Activated CD4-positive, alpha-beta T cell treated with anti-CD3 and anti-CD28 coated beads, Interleukin-2, amount 50 U/mL, for 4 hours (primary cell): ENCODE data around the gene RASL11A.
"Not testable (repeated sequence)": the region's sequence is repeated elsewhere in the genome, so short reads cannot be mapped to it uniquely, and the experiment has no call there.

Experiments used
- DNase-seq, 2 experiments: peaks; one replicate each; pipeline ENCODE4 v3.0.0-alpha.2; 2020

RASL11A gene

GRCh38 chr13:27270594-27271520, at the start of gene RASL11A:
Gene RASL11A (plus strand): TSS chr13:27270830. CDS start chr13:27270945, 115 bp downstream.
- DNase-seq = peak; percentile 56 to 57

GRCh38 chr13:27222100-27222499, 48.5 kb upstream of the RASL11A start:
- not testable (repeated sequence) for DNase-seq

GRCh38 chr13:27226991-27227390, 43.6 kb upstream of the RASL11A start:
- DNase-seq = no peak

- DNase-seq = no peak
Observed at GRCh38 chr13:27228131-27228530, 42.5 kb upstream of the RASL11A start.

DNA sequence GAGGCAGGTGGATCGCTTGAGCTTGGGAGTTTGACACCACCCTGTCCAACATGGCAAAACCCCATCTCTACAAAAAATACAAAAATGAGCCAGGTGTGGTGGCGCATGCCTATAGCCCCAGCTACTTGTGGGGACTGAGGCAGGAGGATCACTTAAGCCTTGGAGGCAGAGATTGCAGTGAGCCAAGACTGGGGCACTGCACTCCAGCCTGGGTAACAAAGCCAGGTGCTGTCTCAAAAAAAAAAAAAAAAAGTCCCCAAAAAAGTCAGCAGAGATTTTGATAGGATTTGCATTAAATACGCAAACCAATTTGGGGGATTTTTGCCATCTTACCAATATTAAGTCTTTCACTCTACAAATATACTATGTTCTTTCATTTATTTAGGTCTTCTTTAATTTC, 41.0 kb upstream of the RASL11A start:
- DNase-seq = no peak

- no peak for DNase-seq
Observed at GRCh38 chr13:27233964-27234363, 36.7 kb upstream of the RASL11A start.

DNA sequence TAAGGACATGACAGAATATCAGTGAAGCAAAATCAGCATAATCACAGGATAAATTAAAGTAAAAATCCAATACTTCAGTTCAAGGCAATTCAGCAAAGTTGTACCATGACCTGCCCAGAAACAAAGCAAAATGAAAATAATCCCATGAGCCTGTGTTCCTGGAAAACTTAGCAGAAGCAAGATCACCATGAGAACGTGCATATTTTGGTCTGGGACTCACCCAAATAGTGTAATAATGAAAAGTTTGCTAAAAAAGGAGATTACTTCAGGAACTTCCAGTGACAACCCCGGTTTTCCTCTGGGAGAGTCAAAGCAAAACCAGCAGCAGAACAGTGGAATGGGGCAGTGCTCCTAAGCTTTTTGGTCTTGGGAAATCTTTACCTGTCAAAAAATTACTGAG, 34.2 kb upstream of the RASL11A start:
- no peak for DNase-seq

DNA sequence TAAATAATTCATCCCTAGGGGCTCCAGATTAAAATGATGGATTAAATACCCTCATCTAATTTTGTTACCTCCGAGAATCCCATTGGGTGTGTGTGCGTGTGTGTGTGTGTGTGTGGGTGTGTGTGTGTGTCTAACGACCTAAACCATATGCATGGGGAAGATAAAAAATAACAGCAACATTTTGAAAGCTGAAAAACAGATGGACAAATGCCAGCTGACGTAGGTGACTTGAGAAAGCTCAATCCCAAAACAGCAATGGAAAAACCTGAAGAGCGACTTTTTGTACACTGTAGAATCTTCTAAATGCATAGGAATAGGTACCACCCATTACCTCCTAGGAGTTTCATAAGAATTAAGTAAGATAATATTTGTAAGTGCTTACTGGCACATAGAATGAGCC, 27.9 kb upstream of the RASL11A start:
- no peak for DNase-seq

GRCh38 chr13:27245610-27246009, 25.0 kb upstream of the RASL11A start:
- DNase-seq = no peak

DNA sequence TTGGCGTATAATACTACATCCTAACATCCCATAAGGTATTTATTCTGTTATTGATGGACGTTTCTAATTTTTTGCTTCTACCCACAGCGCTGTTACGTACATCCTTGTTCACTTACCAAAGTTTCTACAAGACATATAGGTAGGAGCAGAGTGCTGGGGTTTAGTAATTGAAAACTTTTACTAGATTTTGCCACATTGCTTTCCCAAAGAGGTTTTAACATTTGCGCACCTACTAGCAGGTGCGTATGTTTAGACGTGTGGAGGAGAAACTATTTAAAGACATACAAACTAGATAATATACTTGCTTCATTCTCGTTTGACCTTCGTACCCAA, 19.8 kb upstream of the RASL11A start:
- no peak for DNase-seq

DNA sequence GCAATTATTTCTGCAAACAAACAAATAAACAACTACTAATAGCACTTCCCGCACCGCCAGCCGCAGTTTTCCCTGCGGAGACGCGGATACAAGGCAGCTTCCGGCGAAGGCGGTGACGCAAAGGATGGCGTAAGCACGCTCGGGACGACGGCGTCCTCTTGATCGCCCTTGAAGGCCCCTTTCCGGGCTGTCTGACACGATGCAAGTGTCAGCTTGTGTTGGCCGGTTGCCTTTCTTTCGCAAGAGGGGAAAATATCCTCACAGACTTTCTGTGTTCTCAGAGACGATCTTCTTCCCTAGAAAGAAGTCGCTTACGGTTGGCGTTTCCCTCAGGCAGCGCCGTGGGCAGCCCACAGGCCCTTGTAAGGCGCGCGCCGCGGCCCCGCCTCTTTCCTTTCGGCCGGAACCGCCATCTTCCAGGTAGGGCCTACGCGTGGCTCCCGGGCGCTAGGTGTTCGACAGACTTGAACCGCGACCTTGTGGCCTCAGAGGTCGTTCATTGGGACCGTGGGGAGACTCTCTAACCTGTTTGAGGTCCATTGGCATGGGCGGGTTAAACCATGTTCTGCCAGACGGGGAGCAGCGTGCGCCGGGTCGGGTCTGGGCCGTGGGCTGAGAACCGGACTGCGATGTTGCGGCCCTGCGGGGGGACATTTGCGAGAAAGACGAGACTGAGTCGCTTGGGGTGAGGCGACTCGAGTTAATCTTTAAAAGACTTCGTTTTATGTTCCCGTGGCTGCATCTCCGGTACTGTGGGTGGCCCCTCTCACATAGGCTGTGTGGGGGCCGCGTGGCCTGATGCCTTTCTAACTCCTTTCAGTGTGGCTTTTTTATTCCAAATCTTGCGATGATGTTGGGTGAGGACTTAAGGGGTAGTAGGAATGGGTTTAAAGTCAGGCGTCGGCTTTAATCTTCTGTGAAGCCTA, 19.2 kb upstream of the RASL11A start, which contains the start of gene RPL21:
Gene RPL21 (plus strand): TSS at position 393 of the 926 bp plus-strand sequence. CDS start 2,219 bp downstream, outside the sequence.
- DNase-seq = peak; percentile 87 to 90

DNA sequence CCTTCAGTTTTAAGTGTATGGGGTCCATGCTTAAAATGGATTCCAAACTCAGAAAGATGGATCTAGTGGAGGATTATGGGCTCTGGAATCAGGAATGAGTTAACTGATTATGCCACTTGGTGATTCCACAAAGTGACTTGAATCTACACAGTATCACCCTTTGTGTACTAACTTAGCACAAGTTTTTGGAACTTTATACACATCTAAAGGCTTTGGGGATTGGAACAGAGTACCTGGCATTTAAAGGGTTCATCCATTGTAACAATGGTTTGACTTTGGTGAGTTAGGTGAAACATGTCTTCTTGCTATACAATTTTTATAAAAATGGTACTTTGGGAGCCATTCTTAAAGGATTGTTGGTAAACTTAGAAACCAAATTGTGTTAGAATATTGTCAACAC, 18.2 kb upstream of the RASL11A start:
- no peak for DNase-seq

DNA sequence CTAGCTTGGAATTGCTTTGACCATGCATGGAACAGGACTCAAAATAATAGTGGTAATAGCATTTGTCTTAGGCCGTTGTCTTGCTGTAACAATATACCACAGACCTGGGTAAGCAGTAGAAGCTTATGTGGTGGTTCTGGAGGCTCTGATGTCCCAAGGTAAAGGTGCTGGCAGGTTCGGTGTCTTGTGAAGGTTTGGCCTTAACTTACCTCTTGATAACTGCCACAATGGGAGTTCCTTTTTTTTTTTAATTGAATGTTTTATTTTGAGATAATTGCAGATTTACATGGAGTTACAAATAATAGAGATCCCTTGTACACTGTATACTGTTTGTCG, 13.4 kb upstream of the RASL11A start:
- DNase-seq = no peak

GRCh38 chr13:27257648-27258253, 12.9 kb upstream of the RASL11A start:
- DNase-seq = no peak

DNA sequence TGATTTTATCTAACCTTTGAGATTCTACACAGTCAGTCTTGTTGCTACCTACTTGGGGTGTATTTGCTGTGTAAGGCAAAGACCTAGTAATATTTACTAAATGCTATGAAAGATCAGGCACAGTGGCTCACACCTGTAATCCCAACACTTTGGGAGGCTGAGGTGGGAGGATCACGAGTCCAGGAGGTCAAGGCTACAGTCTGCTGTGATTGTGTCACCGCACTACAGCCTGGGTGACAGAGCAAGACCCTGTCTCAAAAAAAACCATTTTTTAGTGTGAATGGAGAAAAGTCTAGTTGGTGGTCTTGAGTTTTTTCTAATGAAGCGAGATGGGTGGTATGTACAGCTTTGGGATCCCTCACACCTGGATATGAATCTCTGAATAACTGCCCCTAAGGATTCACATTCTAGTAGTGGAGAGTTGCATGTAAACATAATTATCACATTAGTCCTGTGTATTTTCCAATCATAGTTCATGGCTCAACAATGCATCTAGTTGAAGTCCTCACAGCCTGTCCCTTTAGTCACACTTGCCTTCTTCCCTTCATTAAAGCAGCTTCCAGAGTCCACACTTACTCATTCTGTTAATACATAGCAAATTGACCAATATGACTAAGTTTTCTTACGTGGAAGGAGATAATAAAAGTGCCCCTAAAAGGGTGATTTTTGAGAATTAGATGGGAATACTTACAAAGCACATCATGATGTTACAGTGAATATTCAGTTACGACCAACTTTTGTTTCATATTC, 11.8 kb upstream of the RASL11A start:
- DNase-seq = no peak

- DNase-seq = no peak
Observed at GRCh38 chr13:27259831-27260230, 10.8 kb upstream of the RASL11A start.

- no peak for DNase-seq
Observed at GRCh38 chr13:27261396-27261795, 9.2 kb upstream of the RASL11A start.

- no peak for DNase-seq
Observed at GRCh38 chr13:27263438-27263837, 7.2 kb upstream of the RASL11A start.

GRCh38 chr13:27264181-27264580, 6.4 kb upstream of the RASL11A start:
- no peak for DNase-seq

GRCh38 chr13:27264648-27265047, 6.0 kb upstream of the RASL11A start:
- no peak for DNase-seq

GRCh38 chr13:27266917-27267316, 3.7 kb upstream of the RASL11A start:
- DNase-seq = no peak

- DNase-seq = no peak
Observed at GRCh38 chr13:27267596-27267995, 3.0 kb upstream of the RASL11A start.
